Vagina (tissue), 2 donors: ENCODE measurements around the gene IPO5.

Experiments used
- POLR2A ChIP-seq, 2 donors: fragments of 450-650 bp; IDR thresholded peaks; one replicate each; pipeline ENCODE4 v1.6.1; 2017; ENCODE audit warnings: antibody characterized with exemption in 2 of 2, mild to moderate bottlenecking in 2 of 2, moderate library complexity in 2 of 2
- TF ChIP-seq, protein P1 (sequence below), 3 experiments: fragments of 450-650 bp in 2 of 3; fragments of 200-600 bp in 1 of 3; sonication (generic) in 1 of 3; IDR thresholded peaks; one replicate each; pipeline ENCODE4 v1.5.1; 2017 to 2019; ENCODE audit warnings: antibody characterized with exemption in 3 of 3, mild to moderate bottlenecking in 2 of 3, moderate library complexity in 2 of 3

DNA sequence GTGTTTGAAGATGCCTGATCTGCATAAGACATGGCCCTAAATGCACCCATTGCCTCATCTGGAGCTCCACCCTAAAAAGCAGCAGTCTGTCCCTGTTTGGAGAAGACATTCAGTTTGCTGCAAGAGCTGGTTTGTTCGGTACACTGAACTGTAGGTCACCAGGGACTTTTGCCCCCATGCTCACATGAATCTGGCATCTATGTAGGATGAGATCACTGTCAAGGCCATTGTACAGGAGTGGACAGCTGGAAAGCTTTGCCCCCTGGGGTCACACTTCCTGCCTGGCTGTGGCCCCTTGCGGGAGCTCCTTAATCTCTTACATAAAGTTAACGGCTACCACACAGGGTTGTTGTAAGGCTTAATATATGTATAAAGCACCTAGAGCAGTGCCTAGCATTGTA lies 73.0 kb downstream of the IPO5 start:
- TF ChIP-seq POLR2A (IDR thresholded peaks at IDR 0.05): no peak
- TF ChIP-seq, protein P1, sequence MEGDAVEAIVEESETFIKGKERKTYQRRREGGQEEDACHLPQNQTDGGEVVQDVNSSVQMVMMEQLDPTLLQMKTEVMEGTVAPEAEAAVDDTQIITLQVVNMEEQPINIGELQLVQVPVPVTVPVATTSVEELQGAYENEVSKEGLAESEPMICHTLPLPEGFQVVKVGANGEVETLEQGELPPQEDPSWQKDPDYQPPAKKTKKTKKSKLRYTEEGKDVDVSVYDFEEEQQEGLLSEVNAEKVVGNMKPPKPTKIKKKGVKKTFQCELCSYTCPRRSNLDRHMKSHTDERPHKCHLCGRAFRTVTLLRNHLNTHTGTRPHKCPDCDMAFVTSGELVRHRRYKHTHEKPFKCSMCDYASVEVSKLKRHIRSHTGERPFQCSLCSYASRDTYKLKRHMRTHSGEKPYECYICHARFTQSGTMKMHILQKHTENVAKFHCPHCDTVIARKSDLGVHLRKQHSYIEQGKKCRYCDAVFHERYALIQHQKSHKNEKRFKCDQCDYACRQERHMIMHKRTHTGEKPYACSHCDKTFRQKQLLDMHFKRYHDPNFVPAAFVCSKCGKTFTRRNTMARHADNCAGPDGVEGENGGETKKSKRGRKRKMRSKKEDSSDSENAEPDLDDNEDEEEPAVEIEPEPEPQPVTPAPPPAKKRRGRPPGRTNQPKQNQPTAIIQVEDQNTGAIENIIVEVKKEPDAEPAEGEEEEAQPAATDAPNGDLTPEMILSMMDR (IDR thresholded peaks at IDR 0.05): no peak
